GM21423 (cell line): Measurements from ENCODE around the gene ACTR3.

Source experiments
- ATAC-seq: cut with Tn5 transposase; IDR thresholded peaks from one replicate; pipeline ENCODE4 v1.9.1; 2021; ENCODE audit warnings: mild to moderate bottlenecking, moderate library complexity; ENCODE audit not compliant: unreplicated experiment

The ACTR3 gene

GRCh38 chr2:113875135-113875534, 14.8 kb upstream of the ACTR3 start:
- ATAC-seq, result no peak

- ATAC-seq, result no peak
Observed at GRCh38 chr2:113876503-113877387, 13.1 kb upstream of the ACTR3 start.

- no peak for ATAC-seq
Observed at GRCh38 chr2:113877711-113878598, 11.9 kb upstream of the ACTR3 start.

GRCh38 chr2:113878743-113879142, 11.1 kb upstream of the ACTR3 start:
- ATAC-seq, result no peak

- ATAC-seq, result no peak
Observed at GRCh38 chr2:113879457-113879856, 10.4 kb upstream of the ACTR3 start.

- ATAC-seq, result peak; percentile 65
Observed at GRCh38 chr2:113886479-113887008, 3.3 kb upstream of the ACTR3 start.

GRCh38 chr2:113887009-113887792, 2.7 kb upstream of the ACTR3 start:
- no peak for ATAC-seq

- no peak for ATAC-seq
Observed at GRCh38 chr2:113888641-113889470, 1.0 kb upstream of the ACTR3 start.

GRCh38 chr2:113890253-113891235, 655 bp downstream of the ACTR3 start:
- peak; percentile 27 for ATAC-seq

- ATAC-seq, result no peak
Observed at GRCh38 chr2:113891265-113891959, 1.5 kb downstream of the ACTR3 start.

- no peak for ATAC-seq
Observed at GRCh38 chr2:113892004-113892710, 2.3 kb downstream of the ACTR3 start.

- no peak for ATAC-seq
Observed at GRCh38 chr2:113894156-113894743, 4.4 kb downstream of the ACTR3 start.

- no peak for ATAC-seq
Observed at GRCh38 chr2:113895301-113895700, 5.4 kb downstream of the ACTR3 start.

GRCh38 chr2:113895819-113896563, 6.1 kb downstream of the ACTR3 start:
- no peak for ATAC-seq

- ATAC-seq, result no peak
Observed at GRCh38 chr2:113896791-113897190, 6.9 kb downstream of the ACTR3 start.

GRCh38 chr2:113898081-113898480, 8.2 kb downstream of the ACTR3 start:
- ATAC-seq, result no peak
